B cell (primary cell): Measurements from ENCODE around the gene SLC9A9. TPM values are rescaled to one million over a fixed set of nuclear protein-coding genes. Genes with fewer than 3 reads are reported as not detected.
A peak's percentile ranks its signal among the peaks of the same experiment; 100 is the strongest.

ENCODE experiments used
- ATAC-seq: fragments of 200-7000 bp; cut with Tn5 transposase; one replicate; pipeline ENCODE4 v1.10.0; 2021; ENCODE audit warnings: low read depth, mild to moderate bottlenecking, moderate number of reproducible peaks, moderate library complexity
- CTCF ChIA-PET: fragments of 350-600 bp; sonication (Branson Sonifier 250); formaldehyde crosslinking; loops from one replicate; lab custom pipeline; 2021; ENCODE audit warnings: antibody characterized with exemption, inconsistent platforms; lab: Charles Lee
- POLR2A ChIA-PET: fragments of 350-600 bp; sonication (Branson Sonifier 250); formaldehyde crosslinking; loops from one replicate; lab custom pipeline; 2021; ENCODE audit warnings: antibody characterized with exemption; lab: Charles Lee
- DNase-seq: peaks from one replicate; pipeline ENCODE4 v3.0.0; 2013
- H2AFZ ChIP-seq: 2 replicates; pipeline ENCODE4 v1.6.1; 2012; ENCODE audit warnings: mild to moderate bottlenecking, low read depth, low read length; ENCODE audit not compliant: insufficient read depth, poor library complexity, severe bottlenecking
- H3K27ac ChIP-seq, 2 donors: 1 replicate in 1 of 2; 2 replicates in 1 of 2; pipeline ENCODE4 v1.5.1; 2012 to 2013; ENCODE audit warnings: low read length in 2 of 2, mild to moderate bottlenecking in 2 of 2, moderate library complexity in 1 of 2
- H3K27me3 ChIP-seq, 4 experiments: fragments of 200-600 bp in 1 of 4; sonication (generic) in 1 of 4; replicated peaks in 1 of 4; 1 replicate in 2 of 4; 2 replicates in 2 of 4; pipeline versions ENCODE4 v1.6.1 to v1.7.0; 2013 to 2016; ENCODE audit warnings: low read length in 3 of 4, mild to moderate bottlenecking in 2 of 4, mixed read lengths in 1 of 4, moderate library complexity in 1 of 4; ENCODE audit not compliant: insufficient read depth in 4 of 4, control insufficient read depth in 3 of 4; ENCODE audit errors: control extremely low read depth in 1 of 4
- H3K36me3 ChIP-seq, 2 experiments: replicated peaks in 1 of 2; 1 replicate in 1 of 2; 2 replicates in 1 of 2; pipeline versions ENCODE4 v1.6.1 to v1.7.1; 2013; ENCODE audit warnings: low read length in 1 of 2; ENCODE audit not compliant: insufficient read depth in 2 of 2, control insufficient read depth in 1 of 2; ENCODE audit errors: control extremely low read depth in 1 of 2, extremely low read depth in 1 of 2
- H3K4me1 ChIP-seq, 2 donors: fragments of 200-600 bp in 1 of 2; sonication (generic) in 1 of 2; 1 replicate in 1 of 2; 2 replicates in 1 of 2; pipeline versions ENCODE4 v1.5.1 to v1.6.1; 2013 to 2017; ENCODE audit warnings: low read length in 2 of 2; ENCODE audit not compliant: control insufficient read depth in 2 of 2, insufficient read depth in 2 of 2
- H3K4me2 ChIP-seq: replicated peaks from 2 replicates; pipeline ENCODE3; 2012; ENCODE audit warnings: mild to moderate bottlenecking, low read depth, low read length; ENCODE audit not compliant: poor library complexity, severe bottlenecking
- H3K4me3 ChIP-seq, 5 experiments: fragments of 200-600 bp in 1 of 5; sonication (generic) in 1 of 5; 1 replicate in 3 of 5; 2 replicates in 2 of 5; pipeline versions ENCODE4 v1.5.1 to v1.7.0; 2011 to 2016; ENCODE audit warnings: low read length in 4 of 5, mild to moderate bottlenecking in 4 of 5, low read depth in 2 of 5, control low read depth in 1 of 5, moderate library complexity in 1 of 5; ENCODE audit not compliant: insufficient read depth in 1 of 5; ENCODE audit errors: control extremely low read depth in 1 of 5, extremely low read depth in 1 of 5
- H3K79me2 ChIP-seq: fragments of 200-600 bp; sonication (generic); one replicate; pipeline ENCODE4 v1.6.0; 2016; ENCODE audit warnings: low read length; ENCODE audit not compliant: control insufficient read depth, insufficient read depth
- H3K9ac ChIP-seq: fragments of 200-600 bp; sonication (generic); 2 replicates; pipeline ENCODE4 v1.6.1; 2017; ENCODE audit warnings: mild to moderate bottlenecking, low read length, moderate library complexity
- H3K9me3 ChIP-seq, 3 donors: one replicate each; pipeline versions ENCODE4 v1.6.1 to v1.7.1; 2013; ENCODE audit warnings: low read length in 2 of 3; ENCODE audit not compliant: control insufficient read depth in 2 of 3, insufficient read depth in 1 of 3; ENCODE audit errors: control extremely low read depth in 1 of 3
- H4K20me1 ChIP-seq: 2 replicates; pipeline ENCODE4 v1.6.0; 2012; ENCODE audit warnings: mild to moderate bottlenecking, low read length; ENCODE audit not compliant: insufficient read depth, control insufficient read depth, poor library complexity, severe bottlenecking
- H3K27ac Mint-ChIP-seq: one replicate; pipeline ENCODE4 v1.8.0; 2021; ENCODE audit warnings: mixed read lengths
- H3K27me3 Mint-ChIP-seq: one replicate; pipeline ENCODE4 v1.8.0; 2021; ENCODE audit warnings: mixed read lengths
- H3K4me1 Mint-ChIP-seq: one replicate; pipeline ENCODE4 v1.8.0; 2021; ENCODE audit warnings: mixed read lengths
- H3K4me3 Mint-ChIP-seq: one replicate; pipeline ENCODE4 v1.8.0; 2021; ENCODE audit warnings: mixed read lengths
- H3K9me3 Mint-ChIP-seq: one replicate; pipeline ENCODE4 v1.8.0; 2022; ENCODE audit warnings: mixed read lengths; ENCODE audit not compliant: insufficient read depth
- CTCF ChIP-seq: fragments of 200-600 bp; IDR thresholded peaks from one replicate; pipeline ENCODE4 v1.8.0; 2022; ENCODE audit warnings: antibody characterized with exemption, mild to moderate bottlenecking
- EZH2 ChIP-seq: IDR thresholded peaks from 2 replicates; pipeline ENCODE4 v1.6.1; 2012; ENCODE audit warnings: borderline replicate concordance, low read depth, mild to moderate bottlenecking, moderate library complexity, low read length; ENCODE audit not compliant: insufficient read depth, poor library complexity, severe bottlenecking
- WGBS: methylation state at CpG from one replicate; pipeline ENCODE4 v1.1.5; 2013; ENCODE audit warnings: missing lambda C conversion rate; ENCODE audit not compliant: insufficient coverage; 5-methylcytosine and 5-hydroxymethylcytosine counted together
- intact Hi-C: fragments of 100-400 bp; cut with micrococcal nuclease; formaldehyde crosslinking; loops from one replicate; pipeline ENCODE4 v1.10.0; 2022
- polyA plus RNA-seq: library from polyadenylated mRNA; depleted of rRNA; stranded (reverse); fragments of >200 nt; gene quantifications from 2 replicates; pipeline ENCODE4 v1.2.3, GENCODE V29; 2012
- total RNA-seq, 2 donors: library from RNA; stranded (reverse); fragments of 120-200 nt in 1 of 2; gene quantifications; 1 replicate in 1 of 2; 2 replicates in 1 of 2; pipeline versions ENCODE4 v1.2.3 to v1.2.4, GENCODE V29; 2013 to 2022

Gene SLC9A9
- total and polyA plus RNA-seq, 2 donors (not counting 1 experiment from before 2014, with no cell fraction given) = 7.7 to 17.3 TPM

GRCh38 chr3:143585720-143586456 lies 262.4 kb downstream of the SLC9A9 start:
- Mint-ChIP-seq H3K4me3 (peak overlapping the region; percentile 40), H3K27me3 (no peaks in the 10 kb centered on the region), H3K9me3 (no peaks in the 10 kb centered on the region), H3K27ac (peak overlapping the region; percentile 80), H3K4me1 (peaks cover 41% of the 10 kb centered on the region)
- peak; percentile 62 for ATAC-seq
- Histone ChIP-seq H3K4me2 (peak overlapping the region; percentile 54), H2AFZ (peak overlapping the region; percentile 12), H4K20me1 (no peaks in the 10 kb centered on the region), H3K9me3 (no peaks in the 10 kb centered on the region), H3K4me1 (peaks cover 17 to 24% of the 10 kb centered on the region in 2 donors), H3K9ac (no peak overlapping the region), H3K27me3 (no peaks in the 10 kb centered on the region), H3K36me3 (no peaks in the 10 kb centered on the region), H3K79me2 (no peaks in the 10 kb centered on the region), H3K4me3 (peak overlapping the region in 1 of 5 experiments; percentile 2), H3K27ac (no peak overlapping the region)
- intact Hi-C loops = no loop called here
- peak; percentile 36 for DNase-seq
- WGBS = no CpG with 5 or more reads among the region's 4 CpGs
- no peak for TF ChIP-seq EZH2
- POLR2A ChIA-PET = no interaction called here
- CTCF ChIA-PET = no interaction called here

GRCh38 chr3:143584474-143584873 lies 263.8 kb downstream of the SLC9A9 start:
- Histone ChIP-seq H3K4me3 (no peak overlapping the region), H3K9me3 (no peaks in the 10 kb centered on the region), H3K4me1 (peaks cover 17 to 24% of the 10 kb centered on the region in 2 donors), H3K27me3 (no peaks in the 10 kb centered on the region), H2AFZ (no peak overlapping the region), H3K9ac (no peak overlapping the region), H3K4me2 (no peak overlapping the region), H3K27ac (no peak overlapping the region), H4K20me1 (no peaks in the 10 kb centered on the region), H3K79me2 (no peaks in the 10 kb centered on the region), H3K36me3 (no peaks in the 10 kb centered on the region)
- Mint-ChIP-seq H3K27me3 (no peaks in the 10 kb centered on the region), H3K4me1 (peaks cover 41% of the 10 kb centered on the region), H3K27ac (no peak overlapping the region), H3K9me3 (no peaks in the 10 kb centered on the region), H3K4me3 (no peak overlapping the region)
- intact Hi-C loops = no loop called here
- WGBS = no CpG with 5 or more reads among the region's 1 CpG
- no peak for TF ChIP-seq CTCF
- TF ChIP-seq EZH2 = no peak
- ChIA-PET CTCF (no interaction called here), POLR2A (no interaction called here)
- ATAC-seq (no peak), DNase-seq (no peak)
